H1 (cell line): ENCODE results near the gene MYLIP. TPM values are rescaled to one million over a fixed set of nuclear protein-coding genes. Genes with fewer than 3 reads are reported as not detected.

Experiments
- CTCF ChIA-PET: fragments of 300-600 bp; sonication (Branson Sonifier 250); formaldehyde crosslinking; loops from one replicate; lab custom pipeline; 2021; ENCODE audit not compliant: partially characterized antibody; lab: Charles Lee
- POLR2A ChIA-PET: fragments of 300-600 bp; sonication (Branson Sonifier 250); formaldehyde crosslinking; loops from one replicate; lab custom pipeline; 2021; ENCODE audit warnings: inconsistent platforms; ENCODE audit not compliant: partially characterized antibody; lab: Charles Lee
- DNase-seq, 2 experiments: peaks; one replicate each; pipeline versions ENCODE4 v3.0.0 to v3.0.0-alpha.2; 2010 to 2022; ENCODE audit warnings: low spot score in 2 of 2, low read depth in 1 of 2, mixed read lengths in 1 of 2
- FAIRE-seq: peaks from 2 replicates; lab custom pipeline; 2011; peaks lifted over from hg19 to GRCh38; lab: Jason Lieb, UNC
- H2AFZ ChIP-seq: 2 replicates; pipeline ENCODE4 v1.8.1; 2012; ENCODE audit warnings: low read length, inconsistent platforms
- H2AK5ac ChIP-seq: 2 replicates; pipeline ENCODE4 v1.6.1; 2013; ENCODE audit warnings: low read depth, low read length
- H2BK120ac ChIP-seq: replicated peaks from 2 replicates; pipeline ENCODE3; 2013; ENCODE audit warnings: low read depth, low read length, inconsistent platforms
- H2BK12ac ChIP-seq: 2 replicates; pipeline ENCODE4 v1.6.1; 2013; ENCODE audit warnings: low read depth, low read length
- H2BK15ac ChIP-seq: 2 replicates; pipeline ENCODE4 v1.6.1; 2013; ENCODE audit warnings: low read length
- H2BK20ac ChIP-seq: 2 replicates; pipeline ENCODE4 v1.6.1; 2013; ENCODE audit warnings: low read length
- H2BK5ac ChIP-seq: 2 replicates; pipeline ENCODE4 v1.6.1; 2013; ENCODE audit warnings: low read depth, low read length
- H3K14ac ChIP-seq: 2 replicates; pipeline ENCODE4 v1.6.1; 2013; ENCODE audit warnings: inconsistent platforms; ENCODE audit not compliant: insufficient read length
- H3K18ac ChIP-seq: 2 replicates; pipeline ENCODE4 v1.6.1; 2013; ENCODE audit warnings: low read length; ENCODE audit errors: extremely low read depth
- H3K23ac ChIP-seq: 2 replicates; pipeline ENCODE4 v1.6.1; 2013; ENCODE audit warnings: inconsistent platforms; ENCODE audit not compliant: insufficient read length
- H3K23me2 ChIP-seq: 2 replicates; pipeline ENCODE4 v1.6.1; 2013; ENCODE audit warnings: low read depth, low read length
- H3K27ac ChIP-seq: 2 replicates; pipeline ENCODE4 v1.6.1; 2011; ENCODE audit warnings: low read depth, low read length, inconsistent platforms
- H3K27me3 ChIP-seq, 4 experiments: replicated peaks in 1 of 4; 1 replicate in 1 of 4; 2 replicates in 3 of 4; pipeline versions ENCODE4 v1.6.1 to v1.8.1; 2011 to 2013; ENCODE audit warnings: low read length in 3 of 4, mild to moderate bottlenecking in 3 of 4, inconsistent platforms in 2 of 4, mixed read lengths in 2 of 4, moderate library complexity in 1 of 4; ENCODE audit not compliant: control insufficient read depth in 3 of 4, insufficient read depth in 3 of 4; ENCODE audit errors: extremely low read depth in 1 of 4
- H3K36me3 ChIP-seq, 4 experiments: 2 replicates each; pipeline versions ENCODE4 v1.6.1 to v1.8.1; 2011 to 2013; ENCODE audit warnings: mild to moderate bottlenecking in 4 of 4, low read length in 3 of 4, moderate library complexity in 2 of 4, control low read depth in 1 of 4, inconsistent platforms in 1 of 4; ENCODE audit not compliant: insufficient read depth in 4 of 4, control insufficient read depth in 2 of 4
- H3K4ac ChIP-seq: replicated peaks from 2 replicates; pipeline ENCODE3; 2013; ENCODE audit warnings: low read length, low read depth, mixed read lengths, inconsistent platforms; ENCODE audit not compliant: insufficient read length
- H3K4me1 ChIP-seq, 4 experiments: replicated peaks in 1 of 4; 1 replicate in 1 of 4; 2 replicates in 3 of 4; pipeline versions ENCODE4 v1.6.1 to v1.8.1; 2011 to 2013; ENCODE audit warnings: low read length in 3 of 4, inconsistent platforms in 2 of 4, mixed read lengths in 1 of 4; ENCODE audit not compliant: insufficient read depth in 4 of 4, control insufficient read depth in 3 of 4
- H3K4me2 ChIP-seq, 2 experiments: 2 replicates each; pipeline versions ENCODE4 v1.6.1 to v1.8.1; 2011 to 2013; ENCODE audit warnings: low read depth in 2 of 2, low read length in 2 of 2, control low read depth in 1 of 2, inconsistent platforms in 1 of 2, mild to moderate bottlenecking in 1 of 2; ENCODE audit not compliant: insufficient read depth in 1 of 2
- H3K4me3 ChIP-seq, 4 experiments: fragments of 200-600, 300-600 bp in 1 of 4; sonication (generic), shearing (Covaris generic), sonication (Bioruptor Twin) in 1 of 4; 2 replicates each; pipeline versions ENCODE4 v1.5.1 to v1.8.1; 2011 to 2016; ENCODE audit warnings: low read length in 4 of 4, low read depth in 3 of 4, control low read depth in 2 of 4, inconsistent platforms in 2 of 4, mild to moderate bottlenecking in 2 of 4, mixed read lengths in 1 of 4, moderate library complexity in 1 of 4; ENCODE audit not compliant: insufficient read depth in 2 of 4; ENCODE audit errors: extremely low read depth in 1 of 4
- H3K56ac ChIP-seq: replicated peaks from 2 replicates; pipeline ENCODE3; 2013; ENCODE audit warnings: low read depth, mild to moderate bottlenecking, mixed read lengths, low read length, inconsistent platforms; ENCODE audit not compliant: insufficient read length
- H3K79me1 ChIP-seq: 2 replicates; pipeline ENCODE4 v1.6.1; 2013; ENCODE audit warnings: low read depth, low read length, control low read depth
- H3K79me2 ChIP-seq, 2 experiments: 2 replicates each; pipeline versions ENCODE4 v1.6.1 to v1.8.1; 2012 to 2013; ENCODE audit warnings: low read length in 2 of 2, mild to moderate bottlenecking in 2 of 2, inconsistent platforms in 1 of 2; ENCODE audit not compliant: insufficient read depth in 2 of 2, control insufficient read depth in 1 of 2
- H3K9ac ChIP-seq, 4 experiments: replicated peaks in 1 of 4; 1 replicate in 1 of 4; 2 replicates in 3 of 4; pipeline versions ENCODE4 v1.6.1 to v1.8.1; 2011 to 2013; ENCODE audit warnings: low read depth in 3 of 4, low read length in 3 of 4, control low read depth in 2 of 4, mild to moderate bottlenecking in 2 of 4, moderate library complexity in 2 of 4, inconsistent platforms in 1 of 4; ENCODE audit errors: extremely low read depth in 1 of 4
- H3K9me3 ChIP-seq, 2 experiments: 2 replicates each; pipeline versions ENCODE4 v1.6.1 to v1.8.1; 2012 to 2013; ENCODE audit warnings: mild to moderate bottlenecking in 2 of 2, moderate library complexity in 2 of 2, control low read depth in 1 of 2, inconsistent platforms in 1 of 2, low read depth in 1 of 2, low read length in 1 of 2, mixed read lengths in 1 of 2; ENCODE audit not compliant: insufficient read depth in 2 of 2
- H4K20me1 ChIP-seq, 2 experiments: replicated peaks in 1 of 2; 2 replicates each; pipeline versions ENCODE3 to v1.8.1; 2011 to 2013; ENCODE audit warnings: inconsistent platforms in 2 of 2, low read length in 2 of 2, mild to moderate bottlenecking in 1 of 2; ENCODE audit not compliant: insufficient read depth in 2 of 2, control insufficient read depth in 1 of 2
- H4K5ac ChIP-seq: 2 replicates; pipeline ENCODE4 v1.6.1; 2013; ENCODE audit warnings: low read length, low read depth, mixed read lengths, inconsistent platforms; ENCODE audit not compliant: insufficient read length
- H4K8ac ChIP-seq: 2 replicates; pipeline ENCODE4 v1.8.0; 2013; ENCODE audit warnings: mild to moderate bottlenecking, moderate library complexity, low read length, inconsistent platforms; ENCODE audit not compliant: insufficient read depth; ENCODE audit errors: extremely low read depth
- H4K91ac ChIP-seq: replicated peaks from 2 replicates; pipeline ENCODE3; 2013; ENCODE audit warnings: low read length, mixed read lengths, inconsistent platforms; ENCODE audit not compliant: insufficient read length
- BCL11A ChIP-seq, 2 experiments: IDR thresholded peaks; one replicate each; pipeline ENCODE4 v1.6.1; 2011; ENCODE audit warnings: low read depth in 2 of 2, low read length in 2 of 2, mild to moderate bottlenecking in 2 of 2
- CBX5 ChIP-seq: fragments of 300-800, 300-1000 bp; sonication (generic); IDR thresholded peaks from 2 replicates; pipeline ENCODE4 v1.7.1; 2016; ENCODE audit warnings: antibody characterized with exemption, low read length, low read depth
- CREB1 ChIP-seq: IDR thresholded peaks from 2 replicates; pipeline ENCODE4 v1.6.1; 2012; ENCODE audit warnings: inconsistent platforms
- EP300 ChIP-seq, 2 experiments: IDR thresholded peaks; 1 replicate in 1 of 2; 2 replicates in 1 of 2; pipeline ENCODE4 v1.6.1; 2011 to 2012; ENCODE audit warnings: low read depth in 2 of 2, low read length in 2 of 2, mild to moderate bottlenecking in 2 of 2, borderline replicate concordance in 1 of 2, inconsistent platforms in 1 of 2, moderate library complexity in 1 of 2
- JUND ChIP-seq: IDR thresholded peaks from 2 replicates; pipeline ENCODE4 v1.6.1; 2011; ENCODE audit warnings: mild to moderate bottlenecking, improper control_type of control experiment, low read length
- KDM5A ChIP-seq: fragments of 200-600 bp; IDR thresholded peaks from 2 replicates; pipeline ENCODE4 v1.7.1; 2012; ENCODE audit warnings: mild to moderate bottlenecking, low read length, inconsistent platforms, mixed read lengths
- NRF1 ChIP-seq: IDR thresholded peaks from 2 replicates; pipeline ENCODE4 v1.6.1; 2011; ENCODE audit warnings: mild to moderate bottlenecking, low read depth, low read length, improper control_type of control experiment
- POLR2AphosphoS5 ChIP-seq: IDR thresholded peaks from 2 replicates; pipeline ENCODE4 v1.6.1; 2011; ENCODE audit warnings: low read depth, low read length
- POU5F1 ChIP-seq: IDR thresholded peaks from 2 replicates; pipeline ENCODE4 v1.6.1; 2011; ENCODE audit warnings: low read depth, mild to moderate bottlenecking, low read length, moderate library complexity
- SAP30 ChIP-seq: fragments of 300-600 bp; sonication (generic); IDR thresholded peaks from 2 replicates; pipeline ENCODE4 v1.7.1; 2012; ENCODE audit warnings: low read length, moderate library complexity, mild to moderate bottlenecking, inconsistent platforms; ENCODE audit not compliant: insufficient read depth, insufficient replicate concordance
- SIX5 ChIP-seq: IDR thresholded peaks from 2 replicates; pipeline ENCODE4 v1.6.1; 2011; ENCODE audit warnings: mild to moderate bottlenecking, low read depth, low read length
- SP1 ChIP-seq: IDR thresholded peaks from 2 replicates; pipeline ENCODE4 v1.6.1; 2011; ENCODE audit warnings: low read depth, low read length
- SP2 ChIP-seq: IDR thresholded peaks from 2 replicates; pipeline ENCODE4 v1.6.1; 2012; ENCODE audit warnings: mild to moderate bottlenecking, low read length, inconsistent platforms
- TAF1 ChIP-seq: IDR thresholded peaks from 2 replicates; pipeline ENCODE4 v1.6.1; 2011; ENCODE audit warnings: mild to moderate bottlenecking, low read depth, low read length
- WGBS, 2 experiments: shearing (Covaris generic) in 1 of 2; methylation state at CpG; one replicate each; pipeline versions ENCODE4 v1.1.6 to v1.1.7; 2013 to 2015; ENCODE audit warnings: low lambda C conversion rate in 2 of 2, mixed read lengths in 2 of 2, inconsistent platforms in 1 of 2, low coverage in 1 of 2, missing lambda C conversion rate in 1 of 2; ENCODE audit not compliant: insufficient replicate concordance in 2 of 2, insufficient coverage in 1 of 2, insufficient read length in 1 of 2; ENCODE audit errors: extremely low coverage in 1 of 2, missing lambda C conversion rate in 1 of 2; 5-methylcytosine and 5-hydroxymethylcytosine counted together
- polyA plus RNA-seq, 7 experiments: library from polyadenylated mRNA; depleted of rRNA in 3 of 7; stranded (reverse) in 5 of 7; unstranded in 2 of 7; fragments of >200 nt in 5 of 7; fragments of 200-250 nt in 2 of 7; gene quantifications; 1 replicate in 5 of 7; 2 replicates in 1 of 7; 4 replicates in 1 of 7; pipeline versions ENCODE4 v1.2.1 to v1.2.3, GENCODE V29; 2011 to 2013; ENCODE audit warnings: missing spikeins in 2 of 7, mixed read lengths in 2 of 7
- total RNA-seq: library from RNA; stranded (reverse); fragmentation: NEBNext Ultra II Directional; extraction: Animal tissue kit (Norgen Biotek cat#: 25700); gene quantifications from 2 replicates; pipeline ENCODE4 v1.2.1, GENCODE V29; 2021
- TF ChIP-seq, protein P1 (sequence below): IDR thresholded peaks from 2 replicates; pipeline ENCODE4 v1.6.1; 2012; ENCODE audit warnings: inconsistent platforms

Gene MYLIP
- total and polyA plus RNA-seq, 2 of the 8 experiments (the other 6 are each of a cell fraction or from before 2014, with no cell fraction given) = 21.1 to 26.9 TPM

- ChIA-PET POLR2A (interaction anchor here (0.5 kb wide), 1 partner anchor 33 kb away, joined by 3 read pairs; no protein-coding TSS in a partner anchor), CTCF (interaction anchor here (1.0 to 1.7 kb wide), 2 partner anchors 12 to 20 kb away, joined by 3 to 5 read pairs; partner anchors contain the start of gene MYLIP)
- no peak overlapping the region for H3K23ac ChIP-seq
- FAIRE-seq = no peak
- peaks cover 0 to 3% (median 0%) of the 10 kb centered on the region in 4 experiments; a peak in 1 of 7 replicates for H3K4me1 ChIP-seq
- H3K27me3 ChIP-seq = no peaks in the 10 kb centered on the region
- no peak overlapping the region for H2AFZ ChIP-seq
- H2BK120ac ChIP-seq = no peak overlapping the region
- H2BK12ac ChIP-seq = no peak overlapping the region
- no peak overlapping the region for H4K91ac ChIP-seq
- no peaks in the 10 kb centered on the region for H3K79me2 ChIP-seq
- no peak overlapping the region for H2BK5ac ChIP-seq
- H4K20me1 ChIP-seq = no peaks in the 10 kb centered on the region
- no peak overlapping the region for H4K5ac ChIP-seq
- H3K4me2 ChIP-seq = no peak overlapping the region
- no peak overlapping the region for H3K4ac ChIP-seq
- H2BK15ac ChIP-seq = no peak overlapping the region
- 96% methylated on average over 5 of the region's 5 CpGs; no CpG with 5 or more reads in 1 of the 2 experiments for WGBS, 2 experiments
- H3K27ac ChIP-seq = no peak overlapping the region
- no peak overlapping the region for H2AK5ac ChIP-seq
- no peak overlapping the region for H3K56ac ChIP-seq
- no peaks in the 10 kb centered on the region for H3K9me3 ChIP-seq
- H3K23me2 ChIP-seq = no peaks in the 10 kb centered on the region
- no peak overlapping the region for H3K18ac ChIP-seq
- no peaks in the 10 kb centered on the region for H3K79me1 ChIP-seq
- H2BK20ac ChIP-seq = no peak overlapping the region
- no peak overlapping the region for H3K4me3 ChIP-seq
- no peak overlapping the region for H3K9ac ChIP-seq
- DNase-seq = no peak
- H3K36me3 ChIP-seq = no peaks in the 10 kb centered on the region
- H3K14ac ChIP-seq = no peak overlapping the region
- no peak overlapping the region for H4K8ac ChIP-seq
- TF ChIP-seq, protein P1, sequence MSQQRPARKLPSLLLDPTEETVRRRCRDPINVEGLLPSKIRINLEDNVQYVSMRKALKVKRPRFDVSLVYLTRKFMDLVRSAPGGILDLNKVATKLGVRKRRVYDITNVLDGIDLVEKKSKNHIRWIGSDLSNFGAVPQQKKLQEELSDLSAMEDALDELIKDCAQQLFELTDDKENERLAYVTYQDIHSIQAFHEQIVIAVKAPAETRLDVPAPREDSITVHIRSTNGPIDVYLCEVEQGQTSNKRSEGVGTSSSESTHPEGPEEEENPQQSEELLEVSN = no peak
- TF ChIP-seq JUND (no peak), BCL11A (IDR thresholded peaks at IDR 0.05; ENCODE audit: low read depth in 2 of 2, low read length in 2 of 2) (no peak), SAP30 (no peak), SIX5 (no peak), CREB1 (no peak), CBX5 (no peak), POU5F1 (no peak), TAF1 (no peak), SP1 (no peak), POLR2AphosphoS5 (no peak), NRF1 (no peak), EP300 (IDR thresholded peaks at IDR 0.05; ENCODE audit: borderline replicate concordance in 1 of 2, low read depth in 2 of 2, low read length in 2 of 2) (no peak), KDM5A (no peak), SP2 (no peak)
Measured at GRCh38 chr6:16108419-16108818, 20.5 kb upstream of the MYLIP start.
